Measurements from ENCODE around the gene CDT1. TPM values are rescaled to one million over a fixed set of nuclear protein-coding genes. Genes with fewer than 3 reads are reported as not detected.

CDT1 gene
- total RNA-seq, 1 donor from 2014 or later: 16.2 TPM

DNA sequence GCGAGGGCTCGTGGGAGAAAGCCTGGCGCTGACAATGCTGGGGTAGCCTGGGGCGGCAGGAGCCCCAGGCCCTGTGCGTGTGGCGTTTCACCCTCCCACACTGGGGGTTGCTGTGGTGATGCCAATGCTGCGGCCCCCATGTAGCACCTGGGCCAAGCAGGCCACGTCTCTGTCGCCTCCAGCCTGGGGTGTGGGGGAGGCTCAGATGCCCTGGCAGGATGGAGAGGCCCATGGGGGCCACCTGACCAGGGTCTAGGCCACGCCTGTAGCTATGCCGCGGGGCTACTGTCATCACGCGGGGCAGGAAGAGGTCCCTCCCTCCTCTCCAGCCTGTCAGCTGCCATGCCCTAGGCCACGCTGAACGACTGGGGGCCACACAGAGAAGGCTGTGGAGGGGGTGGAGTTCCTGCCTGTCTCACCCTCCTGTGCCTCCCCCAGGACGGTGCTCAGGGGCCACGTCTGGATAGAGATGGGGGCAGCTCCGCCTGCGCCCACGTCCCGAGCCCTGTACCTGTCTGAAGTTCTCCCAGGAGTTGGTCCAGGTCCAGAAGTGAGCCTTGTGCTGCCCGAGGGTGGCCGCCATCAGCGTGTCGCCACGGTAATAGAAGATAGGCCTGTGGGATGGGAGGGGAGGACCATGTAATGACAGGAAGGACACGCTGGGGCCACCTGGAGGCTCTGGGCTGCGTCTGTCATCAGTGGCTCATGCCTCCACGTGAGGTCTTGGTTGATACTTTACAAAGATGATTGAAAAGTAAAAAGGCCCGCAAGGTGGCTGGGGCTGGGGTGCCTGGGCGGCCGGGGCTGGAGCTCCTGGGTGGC is 20.9 kb downstream of the CDT1 start:
- Mint-ChIP-seq H3K27ac (ENCODE audit: unreplicated experiment) (no peak overlapping the region), H3K36me3 (ENCODE audit: low read depth, unreplicated experiment) (peaks cover 3% of the 10 kb centered on the region), H3K9me3 (ENCODE audit: unreplicated experiment) (no peaks in the 10 kb centered on the region), H3K27me3 (ENCODE audit: unreplicated experiment) (peaks cover 1% of the 10 kb centered on the region), H3K4me1 (ENCODE audit: unreplicated experiment) (no peaks in the 10 kb centered on the region), H3K4me3 (ENCODE audit: unreplicated experiment) (no peak overlapping the region)
- no peak for DNase-seq (ENCODE audit: low spot score)
- TF ChIP-seq, protein P1, sequence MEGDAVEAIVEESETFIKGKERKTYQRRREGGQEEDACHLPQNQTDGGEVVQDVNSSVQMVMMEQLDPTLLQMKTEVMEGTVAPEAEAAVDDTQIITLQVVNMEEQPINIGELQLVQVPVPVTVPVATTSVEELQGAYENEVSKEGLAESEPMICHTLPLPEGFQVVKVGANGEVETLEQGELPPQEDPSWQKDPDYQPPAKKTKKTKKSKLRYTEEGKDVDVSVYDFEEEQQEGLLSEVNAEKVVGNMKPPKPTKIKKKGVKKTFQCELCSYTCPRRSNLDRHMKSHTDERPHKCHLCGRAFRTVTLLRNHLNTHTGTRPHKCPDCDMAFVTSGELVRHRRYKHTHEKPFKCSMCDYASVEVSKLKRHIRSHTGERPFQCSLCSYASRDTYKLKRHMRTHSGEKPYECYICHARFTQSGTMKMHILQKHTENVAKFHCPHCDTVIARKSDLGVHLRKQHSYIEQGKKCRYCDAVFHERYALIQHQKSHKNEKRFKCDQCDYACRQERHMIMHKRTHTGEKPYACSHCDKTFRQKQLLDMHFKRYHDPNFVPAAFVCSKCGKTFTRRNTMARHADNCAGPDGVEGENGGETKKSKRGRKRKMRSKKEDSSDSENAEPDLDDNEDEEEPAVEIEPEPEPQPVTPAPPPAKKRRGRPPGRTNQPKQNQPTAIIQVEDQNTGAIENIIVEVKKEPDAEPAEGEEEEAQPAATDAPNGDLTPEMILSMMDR (IDR thresholded peaks at IDR 0.05; ENCODE audit: unreplicated experiment): no peak

DNA sequence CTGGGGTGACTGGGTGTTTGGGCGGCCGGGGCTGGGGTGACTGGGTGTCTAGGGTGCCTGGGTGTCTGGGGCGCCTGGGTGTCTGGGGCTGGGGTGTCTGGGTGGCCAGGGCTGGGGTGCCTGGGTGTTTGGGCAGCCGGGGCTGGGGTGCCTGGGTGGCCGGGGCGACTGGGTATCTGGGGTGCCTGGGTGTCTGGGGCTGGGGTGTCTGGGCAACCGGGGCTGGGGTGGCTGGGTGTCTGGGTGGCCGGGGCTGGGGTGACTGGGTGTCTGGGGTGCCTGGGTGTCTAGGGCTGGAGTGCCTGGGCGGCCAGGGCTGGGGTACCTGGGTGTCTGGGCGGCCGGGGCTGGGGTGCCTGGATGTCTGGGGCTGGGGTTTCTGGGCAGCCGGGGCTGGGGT is 21.6 kb downstream of the CDT1 start:
- TF ChIP-seq, protein P1 (IDR thresholded peaks at IDR 0.05; ENCODE audit: unreplicated experiment): no peak
- Mint-ChIP-seq H3K27me3 (ENCODE audit: unreplicated experiment) (peaks cover 5% of the 10 kb centered on the region), H3K36me3 (ENCODE audit: low read depth, unreplicated experiment) (peaks cover 3% of the 10 kb centered on the region), H3K4me3 (ENCODE audit: unreplicated experiment) (no peak overlapping the region), H3K27ac (ENCODE audit: unreplicated experiment) (no peak overlapping the region), H3K4me1 (ENCODE audit: unreplicated experiment) (no peaks in the 10 kb centered on the region), H3K9me3 (ENCODE audit: unreplicated experiment) (no peaks in the 10 kb centered on the region)
- DNase-seq (ENCODE audit: low spot score): no peak

DNA sequence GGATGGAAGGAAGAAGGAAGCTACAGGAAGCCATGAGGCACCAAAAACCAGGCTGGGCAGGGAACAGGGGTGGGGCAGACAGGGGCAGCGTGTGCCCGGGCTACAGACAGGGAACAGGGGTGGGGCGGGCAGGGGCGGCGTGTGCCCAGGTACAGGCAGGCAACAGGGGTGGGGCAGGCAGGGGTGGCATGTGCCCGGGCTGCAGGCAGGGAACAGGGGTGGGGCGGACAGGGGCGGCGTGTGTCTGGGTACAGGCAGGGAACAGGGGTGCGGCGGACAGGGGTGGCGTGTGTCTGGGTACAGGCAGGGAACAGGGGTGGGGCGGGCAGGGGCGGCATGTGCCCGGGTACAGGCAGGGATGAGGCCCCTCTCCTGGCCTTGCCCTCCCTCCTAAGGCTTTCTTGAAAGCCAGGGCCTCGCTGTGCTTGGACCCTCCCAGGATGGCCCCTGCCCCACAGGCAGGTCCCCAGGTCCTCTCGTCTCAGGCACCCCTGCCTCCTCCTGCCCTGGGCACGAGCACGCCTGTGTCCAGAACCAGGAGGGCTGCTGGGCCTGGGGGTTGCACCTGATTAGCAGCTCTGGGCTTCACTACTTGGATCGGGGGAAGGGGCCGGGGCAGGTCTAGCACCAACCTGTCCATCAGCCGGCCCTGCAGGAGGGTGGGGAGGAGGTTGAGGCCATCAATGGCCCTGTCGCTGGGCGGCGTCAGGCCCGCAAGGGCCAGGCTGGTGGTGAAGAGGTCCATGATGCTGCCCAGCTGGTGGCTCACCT is 22.7 kb downstream of the CDT1 start:
- TF ChIP-seq, protein P1 (IDR thresholded peaks at IDR 0.05; ENCODE audit: unreplicated experiment): no peak
- H3K4me3 Mint-ChIP-seq (ENCODE audit: unreplicated experiment): no peak overlapping the region
- H3K36me3 Mint-ChIP-seq (ENCODE audit: low read depth, unreplicated experiment): peaks cover 7% of the 10 kb centered on the region

DNA sequence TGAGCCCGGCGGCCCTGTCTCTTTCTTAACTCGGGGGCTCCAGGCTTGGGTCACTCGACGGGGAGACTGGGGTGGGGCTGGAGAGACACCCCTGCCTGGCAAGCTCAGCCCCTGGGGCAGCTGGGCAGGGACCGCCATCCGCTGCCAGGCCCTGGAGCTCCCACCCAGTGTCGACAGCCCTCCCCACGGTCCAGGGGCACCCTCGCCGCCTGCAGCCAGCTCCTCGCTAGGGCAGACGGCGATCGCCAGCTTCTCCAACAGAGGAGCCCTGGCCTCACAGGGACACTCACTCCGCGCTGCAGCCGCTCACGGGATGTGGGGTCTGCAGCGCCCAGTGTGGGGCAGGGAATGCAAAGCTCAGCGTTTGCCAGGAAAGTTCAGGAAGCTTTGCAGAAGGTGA is 24.1 kb downstream of the CDT1 start:
- Mint-ChIP-seq H3K36me3 (ENCODE audit: low read depth, unreplicated experiment) (peaks cover 7% of the 10 kb centered on the region), H3K27ac (ENCODE audit: unreplicated experiment) (no peak overlapping the region), H3K4me3 (ENCODE audit: unreplicated experiment) (no peak overlapping the region), H3K27me3 (ENCODE audit: unreplicated experiment) (peaks cover 5% of the 10 kb centered on the region), H3K9me3 (ENCODE audit: unreplicated experiment) (no peaks in the 10 kb centered on the region), H3K4me1 (ENCODE audit: unreplicated experiment) (no peaks in the 10 kb centered on the region)
- no peak for DNase-seq (ENCODE audit: low spot score)
- TF ChIP-seq, protein P1 (IDR thresholded peaks at IDR 0.05; ENCODE audit: unreplicated experiment): no peak

More for the DNA sequence above, 22.7 kb downstream of the CDT1 start:
- peaks cover 5% of the 10 kb centered on the region for H3K27me3 Mint-ChIP-seq (ENCODE audit: unreplicated experiment)
- no peak overlapping the region for H3K27ac Mint-ChIP-seq (ENCODE audit: unreplicated experiment)
- H3K9me3 Mint-ChIP-seq (ENCODE audit: unreplicated experiment): no peaks in the 10 kb centered on the region
- DNase-seq (ENCODE audit: low spot score): no peak
- H3K4me1 Mint-ChIP-seq (ENCODE audit: unreplicated experiment): no peaks in the 10 kb centered on the region

DNA sequence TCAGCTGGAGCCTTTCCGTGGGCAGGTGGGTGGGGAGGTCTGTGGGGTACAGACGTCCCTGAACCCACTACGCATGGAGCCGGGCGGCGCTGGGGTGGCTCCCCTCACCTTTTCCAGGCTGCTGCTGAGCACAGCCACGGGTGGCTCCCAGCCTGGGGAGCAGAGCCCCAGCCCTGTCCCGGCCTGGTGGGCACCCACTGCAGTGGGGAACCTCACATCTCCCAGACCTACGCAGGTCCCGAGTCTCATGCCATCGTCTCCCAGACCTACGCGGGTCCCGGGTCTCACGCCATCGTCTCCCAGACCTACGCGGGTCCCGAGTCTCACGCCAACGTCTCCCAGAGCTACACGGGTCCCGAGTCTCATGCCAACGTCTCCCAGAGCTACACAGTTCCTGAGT is 25.1 kb downstream of the CDT1 start:
- no peaks in the 10 kb centered on the region for H3K9me3 Mint-ChIP-seq (ENCODE audit: unreplicated experiment)
- DNase-seq (ENCODE audit: low spot score): no peak
- H3K36me3 Mint-ChIP-seq (ENCODE audit: low read depth, unreplicated experiment): peaks cover 7% of the 10 kb centered on the region
- no peak overlapping the region for H3K27ac Mint-ChIP-seq (ENCODE audit: unreplicated experiment)
- H3K27me3 Mint-ChIP-seq (ENCODE audit: unreplicated experiment): peaks cover 5% of the 10 kb centered on the region
- TF ChIP-seq, protein P1 (IDR thresholded peaks at IDR 0.05; ENCODE audit: unreplicated experiment): no peak
- H3K4me3 Mint-ChIP-seq (ENCODE audit: unreplicated experiment): no peak overlapping the region
- H3K4me1 Mint-ChIP-seq (ENCODE audit: unreplicated experiment): no peaks in the 10 kb centered on the region

All from endothelial cell (in vitro differentiated cells).